OCI-LY1 (cell line): ENCODE measurements around the gene KLHDC7A.

ENCODE experiments used
- CTCF ChIP-seq: fragments of 200-600 bp; sonication (generic), shearing (Covaris generic); IDR thresholded peaks from 2 replicates; pipeline ENCODE4 v1.5.1; 2017; ENCODE audit warnings: mild to moderate bottlenecking, antibody characterized with exemption, low read length, moderate library complexity, mixed read lengths
- EZH2 ChIP-seq: fragments of 200-600 bp; sonication (generic), shearing (Covaris generic); IDR thresholded peaks from 2 replicates; pipeline ENCODE4 v1.8.0; 2017; ENCODE audit warnings: borderline replicate concordance, mixed run types, mild to moderate bottlenecking, antibody characterized with exemption, low read length, moderate library complexity, mixed read lengths

- TF ChIP-seq CTCF (no peak), EZH2 (no peak)
Measured at GRCh38 chr1:18444563-18444962, 36.2 kb upstream of the KLHDC7A start.
